Measurements from ENCODE around the gene NUMB.

The NUMB gene

GRCh38 chr14:73255005-73255400 is 203.3 kb downstream of the NUMB start:
- TF ChIP-seq REST (IDR thresholded peaks at IDR 0.05; ENCODE audit: insufficient read depth in 1 of 2, low read depth in 2 of 2, low read length in 2 of 2) = no peak
- no peak for TF ChIP-seq POLR2AphosphoS5 (IDR thresholded peaks at IDR 0.05; ENCODE audit: low read depth, low read length)
- TF ChIP-seq SIN3A (IDR thresholded peaks at IDR 0.05; ENCODE audit: borderline replicate concordance, insufficient read depth, low read length) = no peak
- TF ChIP-seq TAF1 (IDR thresholded peaks at IDR 0.05; ENCODE audit: borderline replicate concordance, insufficient read depth, low read length) = no peak
- no peak for TF ChIP-seq FOXP2 (optimal IDR thresholded peaks at IDR 0.05; ENCODE audit: borderline replicate concordance, extremely low read depth, extremely low read length, insufficient read depth)

- TF ChIP-seq TAF1 (IDR thresholded peaks at IDR 0.05; ENCODE audit: borderline replicate concordance, insufficient read depth, low read length) = no peak
- TF ChIP-seq SIN3A (IDR thresholded peaks at IDR 0.05; ENCODE audit: borderline replicate concordance, insufficient read depth, low read length) = no peak
- TF ChIP-seq FOXP2 (optimal IDR thresholded peaks at IDR 0.05; ENCODE audit: borderline replicate concordance, extremely low read depth, extremely low read length, insufficient read depth) = no peak
- TF ChIP-seq POLR2AphosphoS5 (IDR thresholded peaks at IDR 0.05; ENCODE audit: low read depth, low read length) = no peak
- TF ChIP-seq REST (IDR thresholded peaks at IDR 0.05; ENCODE audit: insufficient read depth in 1 of 2, low read depth in 2 of 2, low read length in 2 of 2) = no peak
Observed at GRCh38 chr14:73254247-73255004, 203.9 kb downstream of the NUMB start.

- no peak for TF ChIP-seq REST (IDR thresholded peaks at IDR 0.05; ENCODE audit: insufficient read depth in 1 of 2, low read depth in 2 of 2, low read length in 2 of 2)
- TF ChIP-seq TAF1 (IDR thresholded peaks at IDR 0.05; ENCODE audit: borderline replicate concordance, insufficient read depth, low read length) = no peak
- TF ChIP-seq POLR2AphosphoS5 (IDR thresholded peaks at IDR 0.05; ENCODE audit: low read depth, low read length) = no peak
- no peak for TF ChIP-seq FOXP2 (optimal IDR thresholded peaks at IDR 0.05; ENCODE audit: borderline replicate concordance, extremely low read depth, extremely low read length, insufficient read depth)
- TF ChIP-seq SIN3A (IDR thresholded peaks at IDR 0.05; ENCODE audit: borderline replicate concordance, insufficient read depth, low read length) = no peak
Observed at GRCh38 chr14:73253721-73254120, 204.6 kb downstream of the NUMB start.

- TF ChIP-seq REST (IDR thresholded peaks at IDR 0.05; ENCODE audit: insufficient read depth in 1 of 2, low read depth in 2 of 2, low read length in 2 of 2) (no peak), SIN3A (IDR thresholded peaks at IDR 0.05; ENCODE audit: borderline replicate concordance, insufficient read depth, low read length) (no peak), FOXP2 (optimal IDR thresholded peaks at IDR 0.05; ENCODE audit: borderline replicate concordance, extremely low read depth, extremely low read length, insufficient read depth) (no peak), POLR2AphosphoS5 (IDR thresholded peaks at IDR 0.05; ENCODE audit: low read depth, low read length) (no peak), TAF1 (IDR thresholded peaks at IDR 0.05; ENCODE audit: borderline replicate concordance, insufficient read depth, low read length) (no peak)
Observed at GRCh38 chr14:73253323-73253610, 205.1 kb downstream of the NUMB start.

Measured in PFSK-1 (cell line).